Left lobe of liver (tissue), 2 donors: ENCODE measurements around the gene CELF2. TPM values are rescaled to one million over a fixed set of nuclear protein-coding genes. Genes with fewer than 3 reads are reported as not detected.
"Not testable (repeated sequence)": the region's sequence is repeated elsewhere in the genome, so short reads cannot be mapped to it uniquely, and the experiment has no call there.

Source experiments
- ATAC-seq: fragments of 200-7000 bp; cut with Tn5 transposase; one replicate; pipeline ENCODE4 v1.9.1; 2020; ENCODE audit warnings: mild to moderate bottlenecking, moderate library complexity
- DNase-seq: peaks from one replicate; pipeline ENCODE4 v3.0.0-alpha.2; 2020; ENCODE audit warnings: low spot score
- total RNA-seq: library from RNA; stranded (reverse); gene quantifications from one replicate; pipeline ENCODE4 v1.2.1, GENCODE V29; 2021
- donor health status: DM: no; HTN: no; CAD: no; lungs with moderate emphysema.
- donor health status: DM: no; HTN: yes; CAD: no.

The CELF2 gene
- total RNA-seq, 1 donor from 2014 or later, result 2.6 TPM

GRCh38 chr10:11167233-11167966 is 149.7 kb downstream of the CELF2 start:
- ATAC-seq (no peak), DNase-seq (no peak)

- DNase-seq (no peak), ATAC-seq (no peak)
Measured at GRCh38 chr10:11168423-11169090, 150.9 kb downstream of the CELF2 start.

DNA sequence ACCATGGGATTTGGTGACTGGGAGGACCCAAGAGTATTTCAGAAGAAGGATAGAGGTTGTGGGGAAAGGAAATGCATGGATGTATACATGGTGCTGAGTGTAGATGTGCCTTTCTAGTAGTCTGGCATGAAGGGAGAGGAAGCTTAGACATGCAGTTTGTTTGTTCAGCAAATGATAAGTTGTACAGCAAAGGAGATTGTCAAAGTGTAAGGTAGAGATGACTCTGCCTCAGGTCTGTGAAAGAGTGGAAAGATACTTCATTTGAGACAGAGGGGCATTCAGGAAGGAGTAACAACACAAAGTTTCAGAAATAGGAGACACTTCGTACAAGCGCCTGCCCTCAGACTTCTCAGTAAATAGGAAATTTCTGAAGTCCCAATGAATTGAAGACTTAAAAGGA is 152.3 kb downstream of the CELF2 start:
- DNase-seq (no peak), ATAC-seq (no peak)

GRCh38 chr10:11170574-11170973 is 152.9 kb downstream of the CELF2 start:
- DNase-seq (no peak), ATAC-seq (no peak)

DNA sequence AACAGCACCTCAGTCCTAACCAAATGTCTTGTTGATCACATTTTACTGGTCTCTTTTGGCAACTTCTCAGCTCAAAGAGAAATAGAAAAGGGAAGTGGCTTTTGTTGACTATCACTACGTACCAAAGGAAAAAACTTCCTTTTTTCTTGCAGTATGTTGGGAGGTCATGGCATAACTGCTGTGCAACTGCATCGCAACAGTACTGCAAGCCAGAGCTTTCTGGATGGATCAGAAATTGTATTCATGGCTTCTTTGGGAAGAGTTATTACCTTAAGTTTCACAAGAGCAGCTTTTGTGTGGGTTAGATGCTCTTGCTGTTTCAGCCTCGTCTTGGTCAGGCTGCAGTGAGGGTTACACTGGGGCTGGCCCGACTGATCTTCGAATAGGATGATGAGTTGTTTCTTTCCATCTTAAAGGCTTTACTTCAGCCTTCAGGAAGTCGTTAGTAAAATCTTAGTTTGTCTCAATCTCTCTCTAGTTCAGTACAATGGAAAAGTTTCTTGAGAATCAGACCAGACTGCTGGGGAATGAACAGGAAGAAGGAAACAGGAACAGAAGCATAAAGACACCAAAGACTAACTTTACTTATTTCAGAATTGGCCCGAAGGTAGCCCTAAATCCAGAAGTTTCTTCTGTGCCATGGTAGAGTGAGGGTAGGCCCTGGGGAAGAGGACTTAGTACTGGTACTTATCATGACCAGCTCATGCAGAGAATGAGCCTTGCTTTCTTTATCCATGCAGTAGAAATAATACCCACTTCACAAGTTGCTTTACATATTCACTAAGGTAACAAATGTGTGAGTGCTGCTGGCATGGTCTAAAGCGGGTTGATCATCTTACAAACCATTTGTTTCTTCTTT is 153.6 kb downstream of the CELF2 start:
- no peak for DNase-seq
- ATAC-seq, result peak; percentile 38

DNA sequence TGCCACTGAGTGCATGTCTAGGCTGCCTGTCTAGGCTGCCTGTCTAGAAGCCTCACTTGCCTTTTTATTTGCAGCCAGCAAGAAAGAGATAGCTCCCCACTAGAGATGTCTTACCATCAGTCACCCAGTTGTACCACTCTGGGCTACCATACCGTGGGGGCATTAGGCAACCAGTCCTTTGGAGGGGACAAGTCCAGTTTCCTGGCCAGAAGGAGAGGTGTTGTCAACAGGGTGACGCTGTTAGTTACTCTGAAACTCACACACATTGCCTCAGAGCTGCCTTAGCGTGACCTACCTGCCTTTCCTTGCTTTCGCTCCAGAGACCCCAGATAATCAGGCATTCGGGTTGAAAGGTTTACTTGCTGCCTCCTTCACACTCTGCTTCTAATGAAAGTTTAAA is 155.4 kb downstream of the CELF2 start:
- DNase-seq (no peak), ATAC-seq (no peak)

DNA sequence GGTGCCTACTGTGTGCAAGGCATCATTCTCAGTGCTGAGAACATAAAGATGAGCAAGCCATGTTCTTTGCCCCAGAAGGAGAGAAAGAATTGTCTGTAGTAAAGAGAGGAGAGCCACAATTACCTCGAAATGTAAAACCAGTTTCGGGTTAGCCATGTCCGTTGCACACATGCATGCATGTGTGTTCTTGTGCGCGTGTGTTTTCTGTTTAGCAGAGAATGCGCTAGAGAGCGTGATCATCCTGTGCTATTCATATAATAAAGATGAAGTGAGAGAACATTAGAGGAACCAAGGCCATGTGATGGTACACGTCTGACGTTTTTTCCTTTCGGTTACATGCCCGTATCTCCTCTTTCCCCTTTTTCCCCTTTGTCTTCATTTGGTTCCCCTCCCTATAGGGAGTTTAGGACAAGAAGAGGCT is 158.2 kb downstream of the CELF2 start:
- DNase-seq (no peak), ATAC-seq (peak; percentile 31)

DNA sequence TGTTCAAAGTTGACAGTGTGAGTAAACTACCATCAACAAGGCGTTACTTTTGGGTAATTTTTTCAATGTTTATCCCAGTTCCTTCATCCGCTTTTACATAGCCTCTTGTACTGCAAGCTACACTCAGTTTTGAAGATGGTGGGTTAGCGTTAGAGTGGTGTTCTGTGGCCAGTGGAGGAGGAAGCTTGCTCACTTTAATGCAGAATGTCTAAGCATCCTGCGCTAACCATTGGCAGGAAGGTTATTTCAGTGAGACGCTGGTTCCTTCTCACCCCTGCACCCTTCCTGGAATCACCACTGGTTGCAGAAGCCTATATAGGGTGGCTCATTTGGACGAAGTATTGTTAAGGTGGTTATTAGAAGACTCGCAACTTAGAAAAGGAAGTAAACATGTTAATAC is 159.1 kb downstream of the CELF2 start:
- ATAC-seq, result no peak

DNA sequence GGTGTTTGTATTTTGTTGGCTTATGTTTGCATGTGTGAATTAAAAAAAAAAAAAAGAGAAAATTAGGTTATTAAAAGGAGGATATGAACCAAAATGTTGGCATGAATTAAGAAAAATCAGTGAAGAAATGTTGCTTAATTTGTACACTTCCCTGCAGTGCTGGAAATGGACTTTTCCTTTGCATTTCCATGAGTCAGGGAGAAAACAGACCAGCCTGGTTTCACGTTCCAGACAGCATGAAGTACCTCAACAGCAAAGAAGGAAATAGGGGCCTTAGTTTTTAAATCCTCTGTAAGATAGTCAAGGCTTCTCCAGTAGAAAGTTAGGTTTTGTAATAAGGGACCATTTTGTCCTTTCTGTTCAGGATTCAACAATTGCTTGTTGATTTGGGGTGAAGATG is 159.7 kb downstream of the CELF2 start:
- ATAC-seq, result no peak
- no peak for DNase-seq

More for the DNA sequence above, 159.1 kb downstream of the CELF2 start:
- DNase-seq, result no peak

GRCh38 chr10:11177926-11178471 is 160.3 kb downstream of the CELF2 start:
- ATAC-seq, result no peak
- DNase-seq, result no peak

GRCh38 chr10:11178606-11179515 is 161.2 kb downstream of the CELF2 start:
- ATAC-seq (peak; percentile 42), DNase-seq (no peak)

DNA sequence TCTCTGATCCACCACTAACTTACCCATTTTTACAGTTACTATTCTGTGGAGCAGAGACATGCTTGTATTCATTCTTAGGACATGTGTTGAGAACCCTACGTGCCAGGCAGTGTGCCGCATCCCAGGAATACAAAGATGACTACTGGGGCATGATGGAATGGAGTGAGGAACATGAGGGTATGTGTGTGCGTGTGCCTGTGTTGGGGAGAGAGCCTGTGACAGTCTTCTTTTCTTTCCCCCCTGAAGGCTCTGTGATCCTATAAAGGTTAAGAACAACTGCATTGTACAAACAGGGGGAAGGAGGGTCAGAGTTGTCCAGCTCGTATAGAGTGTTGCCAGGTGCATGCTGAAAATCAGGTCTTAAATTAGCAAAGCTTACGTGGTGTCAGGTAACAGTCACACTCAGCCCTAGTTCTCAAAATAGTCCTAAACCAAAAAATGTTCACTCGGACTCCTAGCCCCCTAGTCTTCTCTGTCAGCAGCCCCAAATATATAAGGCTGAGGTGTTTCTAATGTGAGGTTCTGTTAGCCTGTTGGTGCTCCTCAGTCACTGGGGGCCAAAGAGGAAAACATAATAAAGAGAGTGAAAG is 161.9 kb downstream of the CELF2 start:
- DNase-seq, result no peak
- ATAC-seq, result no peak

GRCh38 chr10:11180228-11180627 is 162.6 kb downstream of the CELF2 start:
- DNase-seq, result no peak
- peak; percentile 43 for ATAC-seq

DNA sequence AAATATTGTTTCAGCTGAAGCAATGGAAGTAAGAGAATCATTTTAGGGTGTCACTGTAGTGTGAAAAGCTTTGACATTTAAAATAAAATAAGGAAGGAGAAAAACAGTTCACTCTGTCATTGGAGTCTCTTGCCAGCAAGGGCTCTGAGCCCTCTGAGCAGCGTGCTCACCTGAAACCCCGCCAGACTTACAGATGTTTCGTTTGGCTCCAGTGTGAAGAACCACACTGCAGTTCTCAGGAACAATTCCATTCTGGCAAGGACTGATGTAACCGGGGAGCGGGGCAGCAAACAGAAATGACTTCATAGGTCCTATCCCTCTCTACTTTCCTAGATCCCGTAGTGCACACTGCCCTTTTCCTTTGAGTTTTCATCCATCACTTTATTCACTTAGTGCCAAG is 164.3 kb downstream of the CELF2 start:
- no peak for ATAC-seq
- DNase-seq, result no peak

GRCh38 chr10:11183015-11183414 is 165.3 kb downstream of the CELF2 start:
- DNase-seq, result no peak
- ATAC-seq, result no peak

- DNase-seq, result no peak
- no peak for ATAC-seq
Measured at GRCh38 chr10:11184093-11184492, 166.4 kb downstream of the CELF2 start.

GRCh38 chr10:11185128-11185665 is 167.5 kb downstream of the CELF2 start:
- ATAC-seq, DNase-seq: not testable (repeated sequence)

- DNase-seq, result no peak
Measured at GRCh38 chr10:11186374-11186773, 168.7 kb downstream of the CELF2 start.

GRCh38 chr10:11189582-11190376 is 172.1 kb downstream of the CELF2 start:
- ATAC-seq (no peak), DNase-seq (no peak)

More at GRCh38 chr10:11186374-11186773, 168.7 kb downstream of the CELF2 start:
- ATAC-seq, result no peak
